ENCODE measurements around the gene MRFAP1L1. TPM values are rescaled to one million over a fixed set of nuclear protein-coding genes. Genes with fewer than 3 reads are reported as not detected.

Gene MRFAP1L1
- total RNA-seq, 1 donor from 2014 or later: 36.8 TPM

DNA sequence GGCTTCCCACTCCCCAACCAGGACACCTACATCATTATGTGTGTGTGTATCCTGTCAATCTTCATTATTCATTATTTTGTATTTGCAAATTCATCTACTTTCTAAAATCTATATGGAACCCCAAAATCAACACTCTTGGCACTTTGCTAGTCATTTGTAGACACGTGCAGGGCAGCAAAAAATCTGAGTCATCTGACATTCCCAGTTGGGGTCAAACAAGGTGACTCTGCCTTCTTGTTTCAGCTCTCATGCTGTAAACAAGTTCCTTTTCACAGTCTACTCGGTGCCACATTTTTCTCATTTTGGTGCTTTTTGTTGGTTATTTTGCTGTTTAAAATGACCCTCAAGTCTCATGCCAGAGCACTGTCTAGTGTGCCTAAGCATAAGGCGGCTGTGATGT, 5.9 kb downstream of the MRFAP1L1 start:
- Histone ChIP-seq H2AFZ (ENCODE audit: low read depth, low read length) (no peak overlapping the region), H4K20me1 (ENCODE audit: insufficient read depth, low read length) (peaks cover 50% of the 10 kb centered on the region), H3K27ac (ENCODE audit: low read depth, low read length) (no peak overlapping the region), H3K9ac (ENCODE audit: low read length) (no peak overlapping the region), H3K79me2 (ENCODE audit: insufficient read depth, low read length) (peaks cover 62% of the 10 kb centered on the region), H3K4me3 (ENCODE audit: insufficient read depth, low read depth, low read length) (no peak overlapping the region), H3K36me3 (ENCODE audit: insufficient read depth, low read length) (no peaks in the 10 kb centered on the region), H3K9me3 (ENCODE audit: insufficient read depth, low read depth, low read length) (no peaks in the 10 kb centered on the region), H3K4me1 (ENCODE audit: insufficient read depth, low read length) (peaks cover 12% of the 10 kb centered on the region), H3K4me2 (ENCODE audit: low read length) (no peak overlapping the region), H3K27me3 (ENCODE audit: insufficient read depth, low read length) (no peaks in the 10 kb centered on the region)
- TF ChIP-seq EZH2 (IDR thresholded peaks at IDR 0.05; ENCODE audit: insufficient read depth, low read length): no peak
- TF ChIP-seq, protein P1, sequence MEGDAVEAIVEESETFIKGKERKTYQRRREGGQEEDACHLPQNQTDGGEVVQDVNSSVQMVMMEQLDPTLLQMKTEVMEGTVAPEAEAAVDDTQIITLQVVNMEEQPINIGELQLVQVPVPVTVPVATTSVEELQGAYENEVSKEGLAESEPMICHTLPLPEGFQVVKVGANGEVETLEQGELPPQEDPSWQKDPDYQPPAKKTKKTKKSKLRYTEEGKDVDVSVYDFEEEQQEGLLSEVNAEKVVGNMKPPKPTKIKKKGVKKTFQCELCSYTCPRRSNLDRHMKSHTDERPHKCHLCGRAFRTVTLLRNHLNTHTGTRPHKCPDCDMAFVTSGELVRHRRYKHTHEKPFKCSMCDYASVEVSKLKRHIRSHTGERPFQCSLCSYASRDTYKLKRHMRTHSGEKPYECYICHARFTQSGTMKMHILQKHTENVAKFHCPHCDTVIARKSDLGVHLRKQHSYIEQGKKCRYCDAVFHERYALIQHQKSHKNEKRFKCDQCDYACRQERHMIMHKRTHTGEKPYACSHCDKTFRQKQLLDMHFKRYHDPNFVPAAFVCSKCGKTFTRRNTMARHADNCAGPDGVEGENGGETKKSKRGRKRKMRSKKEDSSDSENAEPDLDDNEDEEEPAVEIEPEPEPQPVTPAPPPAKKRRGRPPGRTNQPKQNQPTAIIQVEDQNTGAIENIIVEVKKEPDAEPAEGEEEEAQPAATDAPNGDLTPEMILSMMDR (IDR thresholded peaks at IDR 0.05; ENCODE audit: insufficient read depth, low read depth, low read length): no peak
- H3K4me3 Mint-ChIP-seq (ENCODE audit: unreplicated experiment): no peak overlapping the region
- FAIRE-seq (no peak), DNase-seq (ENCODE audit: low read depth) (no peak)
- no peaks in the 10 kb centered on the region for H3K27me3 Mint-ChIP-seq (ENCODE audit: low read depth, unreplicated experiment)
- H3K36me3 Mint-ChIP-seq (ENCODE audit: low read depth, unreplicated experiment): peaks cover 26% of the 10 kb centered on the region
- H3K27ac Mint-ChIP-seq (ENCODE audit: unreplicated experiment): no peak overlapping the region
- H3K9me3 Mint-ChIP-seq (ENCODE audit: unreplicated experiment): peaks cover 7% of the 10 kb centered on the region
- peaks cover 15% of the 10 kb centered on the region for H3K4me1 Mint-ChIP-seq (ENCODE audit: low read depth, unreplicated experiment)

DNA sequence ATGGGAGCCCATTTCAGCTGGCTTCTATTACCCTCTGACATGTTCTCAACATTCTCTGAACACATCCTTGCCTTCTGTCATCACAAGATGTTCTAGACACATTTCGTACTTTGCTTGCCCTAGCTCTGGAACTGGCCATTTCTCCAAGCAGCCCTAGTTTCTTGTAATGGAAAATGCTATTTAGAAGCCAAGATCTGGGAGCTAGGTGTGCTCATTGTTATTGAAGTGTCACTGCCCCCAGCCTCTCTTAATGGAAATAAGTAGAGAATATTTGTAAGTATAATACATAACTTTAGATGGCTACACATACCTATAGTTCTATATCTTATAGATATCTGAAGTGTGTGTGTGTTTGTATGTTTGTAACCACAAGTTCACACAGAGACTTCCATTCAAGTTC, 6.9 kb downstream of the MRFAP1L1 start:
- Mint-ChIP-seq H3K27me3 (ENCODE audit: low read depth, unreplicated experiment) (no peaks in the 10 kb centered on the region), H3K36me3 (ENCODE audit: low read depth, unreplicated experiment) (peaks cover 26% of the 10 kb centered on the region), H3K4me1 (ENCODE audit: low read depth, unreplicated experiment) (peaks cover 10% of the 10 kb centered on the region), H3K9me3 (ENCODE audit: unreplicated experiment) (peaks cover 7% of the 10 kb centered on the region), H3K27ac (ENCODE audit: unreplicated experiment) (no peak overlapping the region), H3K4me3 (ENCODE audit: unreplicated experiment) (no peak overlapping the region)
- FAIRE-seq (no peak), DNase-seq (ENCODE audit: low read depth) (no peak)
- H3K27me3 ChIP-seq (ENCODE audit: insufficient read depth, low read length): no peaks in the 10 kb centered on the region
- no peak overlapping the region for H3K27ac ChIP-seq (ENCODE audit: low read depth, low read length)
- peaks cover 2% of the 10 kb centered on the region for H3K4me1 ChIP-seq (ENCODE audit: insufficient read depth, low read length)
- no peaks in the 10 kb centered on the region for H3K36me3 ChIP-seq (ENCODE audit: insufficient read depth, low read length)
- peaks cover 52% of the 10 kb centered on the region for H3K79me2 ChIP-seq (ENCODE audit: insufficient read depth, low read length)
- H3K4me3 ChIP-seq (ENCODE audit: insufficient read depth, low read depth, low read length): no peak overlapping the region
- no peak for TF ChIP-seq EZH2 (IDR thresholded peaks at IDR 0.05; ENCODE audit: insufficient read depth, low read length)
- TF ChIP-seq, protein P1 (IDR thresholded peaks at IDR 0.05; ENCODE audit: insufficient read depth, low read depth, low read length): no peak
- no peak overlapping the region for H3K4me2 ChIP-seq (ENCODE audit: low read length)
- H2AFZ ChIP-seq (ENCODE audit: low read depth, low read length): no peak overlapping the region
- peaks cover 40% of the 10 kb centered on the region for H4K20me1 ChIP-seq (ENCODE audit: insufficient read depth, low read length)
- H3K9me3 ChIP-seq (ENCODE audit: insufficient read depth, low read depth, low read length): no peaks in the 10 kb centered on the region
- no peak overlapping the region for H3K9ac ChIP-seq (ENCODE audit: low read length)

DNA sequence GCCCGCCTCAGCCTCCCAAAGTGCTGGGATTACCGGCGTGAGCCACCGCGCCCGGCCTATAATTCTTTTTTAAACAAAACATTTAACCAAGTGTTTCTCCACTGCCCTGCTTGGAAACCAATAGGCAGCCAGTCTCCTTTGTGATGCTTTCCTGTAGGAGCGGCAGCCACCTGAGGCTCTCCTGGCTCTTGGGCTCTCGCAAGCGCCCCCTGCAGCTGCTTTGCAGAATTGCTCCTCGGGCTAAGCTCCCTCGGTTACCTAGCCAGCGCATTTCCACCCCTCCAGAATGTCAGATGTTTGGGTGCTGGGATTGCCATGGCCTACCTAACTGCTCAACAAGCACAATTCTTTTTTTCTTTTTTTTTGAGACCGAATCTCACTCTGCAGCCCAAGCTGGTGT, 8.3 kb downstream of the MRFAP1L1 start:
- no peak overlapping the region for H3K4me3 Mint-ChIP-seq (ENCODE audit: unreplicated experiment)
- no peak overlapping the region for H3K9ac ChIP-seq (ENCODE audit: low read length)
- no peaks in the 10 kb centered on the region for H3K36me3 ChIP-seq (ENCODE audit: insufficient read depth, low read length)
- no peaks in the 10 kb centered on the region for H3K4me1 ChIP-seq (ENCODE audit: insufficient read depth, low read length)
- peaks cover 26% of the 10 kb centered on the region for H3K36me3 Mint-ChIP-seq (ENCODE audit: low read depth, unreplicated experiment)
- peaks cover 7% of the 10 kb centered on the region for H3K9me3 Mint-ChIP-seq (ENCODE audit: unreplicated experiment)
- DNase-seq (ENCODE audit: low read depth) (no peak), FAIRE-seq (no peak)
- H3K79me2 ChIP-seq (ENCODE audit: insufficient read depth, low read length): peaks cover 38% of the 10 kb centered on the region
- peaks cover 3% of the 10 kb centered on the region for H3K4me1 Mint-ChIP-seq (ENCODE audit: low read depth, unreplicated experiment)
- TF ChIP-seq, protein P1 (IDR thresholded peaks at IDR 0.05; ENCODE audit: insufficient read depth, low read depth, low read length): no peak
- TF ChIP-seq EZH2 (IDR thresholded peaks at IDR 0.05; ENCODE audit: insufficient read depth, low read length): no peak
- H3K27me3 ChIP-seq (ENCODE audit: insufficient read depth, low read length): no peaks in the 10 kb centered on the region
- H3K27me3 Mint-ChIP-seq (ENCODE audit: low read depth, unreplicated experiment): no peaks in the 10 kb centered on the region
- H4K20me1 ChIP-seq (ENCODE audit: insufficient read depth, low read length): peaks cover 37% of the 10 kb centered on the region
- H3K9me3 ChIP-seq (ENCODE audit: insufficient read depth, low read depth, low read length): no peaks in the 10 kb centered on the region
- no peak overlapping the region for H3K4me2 ChIP-seq (ENCODE audit: low read length)
- no peak overlapping the region for H2AFZ ChIP-seq (ENCODE audit: low read depth, low read length)
- H3K27ac ChIP-seq (ENCODE audit: low read depth, low read length): no peak overlapping the region
- no peak overlapping the region for H3K4me3 ChIP-seq (ENCODE audit: insufficient read depth, low read depth, low read length)
- no peak overlapping the region for H3K27ac Mint-ChIP-seq (ENCODE audit: unreplicated experiment)

Data from astrocyte (in vitro differentiated cells and primary cell).